SKM-1 (cell line): ENCODE data around the gene CATSPER4.
"Not testable (repeated sequence)": the region's sequence is repeated elsewhere in the genome, so short reads cannot be mapped to it uniquely, and the experiment has no call there.

Source experiments
- DNase-seq: peaks from one replicate; lab custom pipeline; 2025; ENCODE audit not compliant: unreplicated experiment; lab: John Stamatoyannopoulos, UW

Gene CATSPER4

DNA sequence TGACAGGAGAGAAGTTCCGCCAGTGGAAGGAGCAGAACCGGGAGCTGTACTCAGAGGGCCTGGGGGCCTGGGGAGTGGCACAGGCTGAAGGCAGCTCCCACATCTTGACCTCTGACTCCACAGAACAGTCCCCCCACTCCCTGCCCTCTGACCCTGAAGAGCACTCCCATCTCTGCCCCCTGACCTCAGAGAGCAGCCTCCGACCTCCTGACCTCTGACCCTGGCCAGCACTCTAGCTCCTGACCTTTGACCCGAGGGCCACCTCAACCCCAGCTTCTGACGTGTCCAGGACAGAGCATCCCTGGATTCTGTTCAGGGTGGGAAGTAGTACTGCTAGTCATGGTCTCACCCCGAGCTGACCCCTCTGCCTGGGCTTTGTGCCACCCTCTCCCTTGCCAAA, 1.1 kb upstream of the CATSPER4 start:
- DNase-seq: no peak

- DNase-seq: no peak
Observed at GRCh38 chr1:26189751-26190275, 589 bp upstream of the CATSPER4 start.

GRCh38 chr1:26191739-26192138, 1.3 kb downstream of the CATSPER4 start:
- DNase-seq: no peak

DNA sequence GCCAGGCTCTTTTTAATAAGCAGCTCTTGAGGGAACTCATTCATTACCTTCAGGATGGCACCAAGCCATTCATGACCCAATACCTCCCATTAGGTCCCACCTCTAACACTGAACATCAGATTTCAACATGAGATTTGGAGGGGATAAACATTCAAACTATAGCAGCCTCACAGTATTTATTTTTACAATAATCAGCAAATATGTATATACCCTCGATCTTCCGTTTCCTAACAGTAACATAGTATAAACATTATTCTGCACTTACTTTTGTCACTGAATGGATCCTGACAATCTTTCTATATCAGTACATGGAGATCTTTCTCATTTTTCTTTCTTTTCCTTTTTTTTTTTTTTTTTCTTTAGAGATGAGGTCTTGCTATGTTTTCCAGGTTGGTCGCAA, 5.4 kb downstream of the CATSPER4 start:
- no peak for DNase-seq

GRCh38 chr1:26197301-26197700, 6.9 kb downstream of the CATSPER4 start:
- no peak for DNase-seq

DNA sequence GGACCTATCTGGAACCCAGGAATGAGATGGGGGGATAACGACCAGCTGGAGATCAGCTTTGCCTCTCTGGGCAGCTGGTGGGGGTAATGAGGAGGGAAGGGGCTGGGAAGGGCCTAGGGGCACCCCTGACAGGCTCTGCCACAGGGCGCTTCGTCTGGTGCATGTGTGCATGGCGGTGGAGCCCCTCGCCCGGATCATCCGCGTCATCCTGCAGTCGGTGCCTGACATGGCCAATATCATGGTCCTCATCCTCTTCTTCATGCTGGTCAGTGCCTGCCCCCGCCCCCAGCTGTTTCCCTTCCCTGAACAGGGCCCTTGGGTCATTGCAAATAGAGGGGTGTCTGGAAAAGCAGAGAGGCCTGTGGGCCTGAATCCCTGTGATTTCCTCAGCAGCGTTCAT, 7.4 kb downstream of the CATSPER4 start:
- DNase-seq: no peak

DNA sequence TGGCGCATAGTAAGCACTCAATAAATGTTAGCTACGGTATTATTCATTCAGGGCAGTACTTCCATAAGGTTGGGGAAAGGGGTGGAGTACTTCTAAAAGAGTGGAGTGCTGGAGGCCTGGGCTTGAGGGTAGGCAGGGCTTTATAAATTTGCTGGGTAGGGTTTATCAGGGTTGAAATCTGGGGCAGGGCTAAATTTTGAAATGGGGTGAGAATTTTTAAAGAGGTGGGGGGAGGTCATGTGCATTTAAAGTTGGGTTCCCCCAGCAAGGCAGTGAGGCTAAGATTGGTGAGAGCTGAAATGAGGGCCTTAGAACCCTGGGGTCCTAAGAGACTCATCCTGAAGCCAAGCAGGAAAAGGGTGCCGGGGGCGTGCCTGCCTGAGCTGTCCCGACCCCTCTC, 10.0 kb downstream of the CATSPER4 start:
- DNase-seq: no peak

DNA sequence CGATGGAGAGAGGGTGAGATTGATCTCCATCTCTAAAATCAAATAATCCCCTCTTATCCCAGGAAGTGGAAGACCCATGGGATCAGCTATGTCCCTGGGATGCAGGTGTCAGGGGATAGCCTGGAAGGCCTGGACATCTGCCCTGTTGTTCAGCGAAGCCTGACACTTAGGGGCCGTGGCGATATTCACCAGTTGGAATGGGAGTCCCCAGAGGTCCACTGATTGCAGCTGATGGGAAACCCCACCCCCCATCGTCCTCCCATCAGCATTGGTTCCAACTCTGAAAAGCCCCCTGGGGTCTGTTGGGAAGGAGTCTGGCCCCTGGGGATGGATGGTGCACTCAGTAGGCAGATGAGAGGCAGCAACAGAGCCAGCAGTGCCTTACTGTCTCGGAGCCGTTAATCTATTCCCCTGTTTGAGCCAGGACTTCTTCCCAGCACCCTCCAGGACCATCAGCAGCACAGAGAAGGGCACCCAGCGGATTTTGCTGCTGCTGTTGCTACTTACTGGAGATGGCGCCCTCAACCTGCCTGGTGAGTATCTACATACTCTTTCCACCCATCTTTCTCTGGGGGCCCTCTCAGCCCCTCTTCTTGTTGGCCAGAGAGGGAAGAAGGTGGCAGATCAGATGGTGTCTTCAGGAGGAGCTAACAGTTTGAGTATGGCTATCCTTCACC, 13.4 kb downstream of the CATSPER4 start:
- no peak for DNase-seq

GRCh38 chr1:26210147-26210870, 19.9 kb downstream of the CATSPER4 start:
- no peak for DNase-seq

DNA sequence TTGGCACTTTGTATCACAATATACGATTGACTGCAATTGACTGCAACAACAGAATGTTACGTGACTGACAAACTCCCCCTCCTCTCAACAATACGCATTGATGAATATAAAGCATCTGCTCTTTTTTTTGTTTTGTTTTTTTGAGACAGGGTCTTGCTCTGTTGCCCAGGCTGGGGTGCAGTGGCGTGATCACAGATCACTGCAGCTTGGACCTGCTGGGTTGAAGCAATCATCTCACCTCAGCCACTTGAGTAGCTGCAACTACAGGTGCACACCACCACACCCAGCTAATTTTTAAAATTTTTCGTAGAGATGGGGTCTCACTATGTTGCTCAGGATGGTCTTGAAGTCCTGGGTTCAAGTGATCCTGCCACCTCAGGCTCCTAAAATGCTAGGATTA, 22.3 kb downstream of the CATSPER4 start:
- DNase-seq: no peak

GRCh38 chr1:26213335-26213905, 23.0 kb downstream of the CATSPER4 start:
- DNase-seq: no peak

DNA sequence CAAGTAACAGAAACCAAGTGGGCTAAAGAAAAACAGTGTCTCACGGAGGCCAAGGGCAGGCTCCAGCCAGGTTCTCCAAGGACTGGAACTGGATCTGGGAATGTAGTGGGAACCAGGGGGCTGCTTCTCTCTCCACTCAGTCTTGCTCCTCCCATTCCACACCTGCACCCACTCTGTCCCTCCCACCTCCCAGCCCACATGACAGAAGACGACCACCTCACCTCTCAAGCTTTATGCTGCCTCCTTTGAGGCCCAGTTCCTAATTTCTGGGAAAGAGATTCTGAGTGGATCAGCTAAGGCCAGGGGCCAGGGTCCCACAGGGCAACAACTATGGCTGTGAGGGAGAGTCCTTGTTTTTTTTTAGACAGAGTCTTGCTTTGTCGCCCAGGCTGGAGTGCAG, 24.8 kb downstream of the CATSPER4 start:
- DNase-seq: no peak

- no peak for DNase-seq
Observed at GRCh38 chr1:26218906-26219494, 28.6 kb downstream of the CATSPER4 start.

GRCh38 chr1:26220199-26220912, 30.0 kb downstream of the CATSPER4 start:
- no peak for DNase-seq

GRCh38 chr1:26221094-26221493, 30.7 kb downstream of the CATSPER4 start:
- no peak for DNase-seq

- no peak for DNase-seq
Observed at GRCh38 chr1:26224606-26225005, 34.2 kb downstream of the CATSPER4 start.

GRCh38 chr1:26225033-26225831, 34.8 kb downstream of the CATSPER4 start:
- no peak for DNase-seq

DNA sequence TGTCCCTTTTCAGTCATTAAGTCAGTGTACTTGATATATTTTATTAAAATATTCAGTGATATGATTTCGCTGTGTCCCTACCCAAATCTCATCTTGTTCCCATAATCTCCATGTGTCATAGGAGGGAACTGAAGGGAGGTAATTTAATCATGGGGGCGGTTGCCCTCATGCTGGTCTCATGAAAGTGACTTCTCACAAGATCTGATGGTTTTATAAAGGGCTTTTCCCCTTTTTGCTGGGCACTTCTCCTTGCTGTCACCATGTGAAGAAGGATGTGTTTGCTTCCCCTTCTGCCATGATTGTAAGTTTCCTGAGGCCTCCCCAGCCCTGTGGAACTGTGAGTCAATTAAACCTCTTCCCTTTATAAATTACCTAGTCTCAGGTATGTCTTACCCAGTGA, 40.3 kb downstream of the CATSPER4 start:
- DNase-seq: not testable (repeated sequence)

DNA sequence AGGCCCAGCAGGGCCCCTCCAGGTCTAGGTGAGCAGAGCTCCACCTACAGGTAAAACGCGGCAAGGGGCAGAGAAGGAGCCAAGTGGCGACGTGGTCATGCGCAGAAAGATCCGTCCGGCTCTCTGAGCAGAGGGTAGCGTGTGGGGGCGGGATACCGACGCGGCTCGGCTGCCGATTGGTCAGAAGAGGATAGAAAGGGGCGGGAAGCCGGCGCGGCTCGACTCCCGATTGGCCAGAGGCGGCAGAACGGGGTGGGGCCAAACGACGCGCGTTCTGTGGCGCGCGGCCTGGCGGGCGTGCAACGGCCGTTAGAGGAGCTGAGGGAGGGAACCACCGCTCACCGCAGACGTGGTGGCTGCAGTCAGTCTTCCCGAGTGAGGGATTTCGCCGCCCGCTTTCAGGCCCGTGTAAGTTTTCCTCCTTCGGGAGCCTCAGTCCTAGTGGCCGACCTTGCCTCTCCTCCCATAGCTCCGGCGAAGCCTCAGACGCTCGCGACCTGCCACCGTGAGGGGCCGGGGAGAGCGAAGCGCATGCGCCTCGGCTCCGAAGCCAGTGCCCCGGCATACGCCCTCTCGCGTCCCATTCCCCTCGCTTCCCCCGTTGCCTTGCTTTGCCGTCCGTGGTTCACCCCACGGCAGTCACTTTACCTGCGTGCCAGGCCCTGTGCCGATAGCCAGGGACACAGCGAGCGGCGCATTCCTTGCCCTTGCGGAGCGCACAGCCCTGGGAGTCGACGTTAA, 43.7 kb downstream of the CATSPER4 start, which contains the start of gene CEP85:
TSS of gene CEP85 (plus strand) at position 298 of the 741 bp plus-strand sequence. CDS start 5,584 bp downstream, outside the sequence.
- peak; percentile 98 for DNase-seq
